ENCODE measurements around the gene EDNRA.

The EDNRA gene

GRCh38 chr4:147463065-147463464 lies 17.8 kb upstream of the EDNRA start:
- in situ Hi-C loops (cut with MboI; ENCODE audit: low pct_unique_long_range_greater_than_20kb, low sequenced_read_pairs, unreplicated experiment), result no loop called here
- no peak for DNase-seq (ENCODE audit: low spot score)
- TF ChIP-seq CTCF (IDR thresholded peaks at IDR 0.05; ENCODE audit: extremely low read depth, insufficient read depth, missing control alignments), result no peak

GRCh38 chr4:147465461-147465860 lies 15.4 kb upstream of the EDNRA start:
- DNase-seq (ENCODE audit: low spot score), result no peak
- TF ChIP-seq CTCF (IDR thresholded peaks at IDR 0.05; ENCODE audit: extremely low read depth, insufficient read depth, missing control alignments), result no peak
- in situ Hi-C loops (cut with MboI; ENCODE audit: low pct_unique_long_range_greater_than_20kb, low sequenced_read_pairs, unreplicated experiment), result no loop called here

GRCh38 chr4:147477439-147477838 lies 3.5 kb upstream of the EDNRA start:
- no peak for TF ChIP-seq CTCF (IDR thresholded peaks at IDR 0.05; ENCODE audit: extremely low read depth, insufficient read depth, missing control alignments)
- peak; percentile 44 for DNase-seq (ENCODE audit: low spot score)
- in situ Hi-C loops (cut with MboI; ENCODE audit: low pct_unique_long_range_greater_than_20kb, low sequenced_read_pairs, unreplicated experiment), result no loop called here

GRCh38 chr4:147479376-147479775 lies 1.5 kb upstream of the EDNRA start:
- in situ Hi-C loops (cut with MboI; ENCODE audit: low pct_unique_long_range_greater_than_20kb, low sequenced_read_pairs, unreplicated experiment), result no loop called here
- DNase-seq (ENCODE audit: low spot score), result no peak
- TF ChIP-seq CTCF (IDR thresholded peaks at IDR 0.05; ENCODE audit: extremely low read depth, insufficient read depth, missing control alignments), result no peak

- no peak for DNase-seq (ENCODE audit: low spot score)
- no peak for TF ChIP-seq CTCF (IDR thresholded peaks at IDR 0.05; ENCODE audit: extremely low read depth, insufficient read depth, missing control alignments)
Measured at GRCh38 chr4:147479786-147480185, 1.1 kb upstream of the EDNRA start.

GRCh38 chr4:147480502-147480890 lies 401 bp upstream of the EDNRA start:
- no peak for TF ChIP-seq CTCF (IDR thresholded peaks at IDR 0.05; ENCODE audit: extremely low read depth, insufficient read depth, missing control alignments)
- in situ Hi-C loops (cut with MboI; ENCODE audit: low pct_unique_long_range_greater_than_20kb, low sequenced_read_pairs, unreplicated experiment), result no loop called here
- DNase-seq (ENCODE audit: low spot score), result no peak

More at GRCh38 chr4:147479786-147480185, 1.1 kb upstream of the EDNRA start:
- in situ Hi-C loops (cut with MboI; ENCODE audit: low pct_unique_long_range_greater_than_20kb, low sequenced_read_pairs, unreplicated experiment), result no loop called here

GRCh38 chr4:147481577-147482109 lies 746 bp downstream of the EDNRA start:
- in situ Hi-C loops (cut with MboI; ENCODE audit: low pct_unique_long_range_greater_than_20kb, low sequenced_read_pairs, unreplicated experiment), result no loop called here
- TF ChIP-seq CTCF (IDR thresholded peaks at IDR 0.05; ENCODE audit: extremely low read depth, insufficient read depth, missing control alignments), result no peak
- no peak for DNase-seq (ENCODE audit: low spot score)
